ENCODE results near the gene EXOC1. TPM values are rescaled to one million over a fixed set of nuclear protein-coding genes. Genes with fewer than 3 reads are reported as not detected.
A peak's percentile ranks its signal among the peaks of the same experiment; 100 is the strongest.

The EXOC1 gene
- total RNA-seq, 4 donors from 2014 or later, result 14.8 to 22.3 (median 20.3) TPM

DNA sequence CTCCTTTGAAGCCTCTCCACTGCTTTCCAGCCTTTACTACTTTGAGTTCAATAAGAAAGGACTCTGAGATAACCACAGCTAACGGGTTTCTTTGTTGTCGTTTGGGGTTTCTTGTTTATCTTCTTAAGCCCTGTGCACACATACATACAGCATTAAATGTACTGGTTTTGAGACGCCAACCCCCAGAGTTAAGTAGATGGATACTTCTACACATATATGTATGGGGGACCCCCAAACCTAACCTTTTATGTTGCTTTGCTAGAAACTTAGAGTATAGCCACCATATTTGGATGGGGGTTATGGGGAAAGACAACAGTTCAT lies 96.0 kb downstream of the EXOC1 start:
- H3K4me1 ChIP-seq, result peaks cover 14 to 16% of the 10 kb centered on the region in 2 donors
- TF ChIP-seq CTCF (IDR thresholded peaks at IDR 0.05 in 4 of 5, conservative IDR thresholded peaks at IDR 0.05 in 1 of 5) (no peak), POLR2A (IDR thresholded peaks at IDR 0.05) (no peak)
- H3K9me3 ChIP-seq, result no peaks in the 10 kb centered on the region
- intact Hi-C loops (cut with DNase I; ENCODE audit: low total_unique reads), result loop anchor here (2.0 kb wide), 2 partner anchors 351 to 487 kb away; partner anchors contain the start of gene PAICS
- H3K36me3 ChIP-seq, result no peaks in the 10 kb centered on the region
- DNase-seq (no peak), ATAC-seq (no peak)
- H3K27ac ChIP-seq, result peak overlapping the region; percentile 63 to 83 (median 78)
- no peaks in the 10 kb centered on the region for H3K27me3 ChIP-seq
- H3K4me3 ChIP-seq, result peak overlapping the region; percentile 64 to 88 (median 78)
- in situ Hi-C loops (cut with MboI; ENCODE audit: low sequenced_read_pairs in 4 of 4), result no loop called here

DNA sequence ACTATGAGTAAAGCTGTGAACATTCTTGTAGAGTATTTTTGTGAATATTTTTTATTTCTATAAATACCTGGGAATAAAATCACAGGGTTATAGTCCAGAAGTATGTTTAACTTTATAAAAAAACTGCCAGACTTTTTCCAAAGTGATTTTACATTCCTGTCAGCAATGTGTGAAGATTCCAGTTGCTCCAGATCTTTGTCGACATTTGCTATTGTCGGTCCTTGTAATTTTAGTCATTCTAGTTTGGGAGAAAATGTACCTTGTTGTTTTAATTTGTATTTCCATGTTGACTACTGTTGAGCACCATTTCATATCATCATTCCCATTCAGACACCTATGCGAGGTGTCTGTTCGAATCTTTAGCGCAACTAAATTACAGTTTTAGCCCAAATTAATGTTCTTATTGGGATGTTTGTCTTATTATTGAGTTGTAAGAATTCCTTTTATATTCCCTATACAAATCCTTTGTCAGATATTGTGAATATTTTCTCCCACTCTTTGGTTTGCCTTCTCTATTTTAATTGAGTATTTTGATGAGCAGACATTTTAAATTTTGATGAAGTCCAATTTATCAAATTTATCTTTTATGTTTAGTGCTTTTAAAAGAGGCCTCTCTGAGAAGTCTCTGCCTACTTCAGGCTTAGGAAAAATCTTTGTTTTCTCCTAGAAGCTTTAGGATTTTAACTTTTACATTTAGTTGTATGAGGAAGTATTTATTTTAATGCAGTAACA lies 97.9 kb downstream of the EXOC1 start:
- DNase-seq (no peak), ATAC-seq (no peak)
- Histone ChIP-seq H3K27ac (no peak overlapping the region), H3K27me3 (no peaks in the 10 kb centered on the region), H3K9me3 (no peaks in the 10 kb centered on the region), H3K4me1 (peaks cover 14 to 16% of the 10 kb centered on the region in 2 donors), H3K36me3 (no peaks in the 10 kb centered on the region), H3K4me3 (no peak overlapping the region)
- intact Hi-C loops (cut with DNase I; ENCODE audit: low total_unique reads) (no loop called here), in situ Hi-C loops (cut with MboI; ENCODE audit: low sequenced_read_pairs in 4 of 4) (loop anchor here in 1 of 4 donors (25.0 kb wide), 1 partner anchor 336 kb away; no protein-coding TSS in a partner anchor)
- TF ChIP-seq CTCF (IDR thresholded peaks at IDR 0.05 in 4 of 5, conservative IDR thresholded peaks at IDR 0.05 in 1 of 5), result no peak
- TF ChIP-seq POLR2A (IDR thresholded peaks at IDR 0.05), result no peak

Other genes starting within 250 kb of the EXOC1 start
- not detected for gene NMU, start 217.3 kb upstream of the EXOC1 start, total RNA-seq
- not detected for gene EXOC1L, start 33.9 kb upstream of the EXOC1 start, total RNA-seq
- 1 to 10 TPM in 2 of 4 donors, under 1 TPM in 2; 0.71 to 1.3 (median 1.1) TPM for gene CEP135, start 95.3 kb downstream of the EXOC1 start, total RNA-seq